IPS-NIHi11 (cell line): ENCODE data around the gene CRCP.
"Not testable (repeated sequence)": the region's sequence is repeated elsewhere in the genome, so short reads cannot be mapped to it uniquely, and the experiment has no call there.

ENCODE experiments used
- DNase-seq: peaks from one replicate; pipeline ENCODE4 v3.0.0; 2012; ENCODE audit warnings: mixed read lengths, low spot score

CRCP gene

DNA sequence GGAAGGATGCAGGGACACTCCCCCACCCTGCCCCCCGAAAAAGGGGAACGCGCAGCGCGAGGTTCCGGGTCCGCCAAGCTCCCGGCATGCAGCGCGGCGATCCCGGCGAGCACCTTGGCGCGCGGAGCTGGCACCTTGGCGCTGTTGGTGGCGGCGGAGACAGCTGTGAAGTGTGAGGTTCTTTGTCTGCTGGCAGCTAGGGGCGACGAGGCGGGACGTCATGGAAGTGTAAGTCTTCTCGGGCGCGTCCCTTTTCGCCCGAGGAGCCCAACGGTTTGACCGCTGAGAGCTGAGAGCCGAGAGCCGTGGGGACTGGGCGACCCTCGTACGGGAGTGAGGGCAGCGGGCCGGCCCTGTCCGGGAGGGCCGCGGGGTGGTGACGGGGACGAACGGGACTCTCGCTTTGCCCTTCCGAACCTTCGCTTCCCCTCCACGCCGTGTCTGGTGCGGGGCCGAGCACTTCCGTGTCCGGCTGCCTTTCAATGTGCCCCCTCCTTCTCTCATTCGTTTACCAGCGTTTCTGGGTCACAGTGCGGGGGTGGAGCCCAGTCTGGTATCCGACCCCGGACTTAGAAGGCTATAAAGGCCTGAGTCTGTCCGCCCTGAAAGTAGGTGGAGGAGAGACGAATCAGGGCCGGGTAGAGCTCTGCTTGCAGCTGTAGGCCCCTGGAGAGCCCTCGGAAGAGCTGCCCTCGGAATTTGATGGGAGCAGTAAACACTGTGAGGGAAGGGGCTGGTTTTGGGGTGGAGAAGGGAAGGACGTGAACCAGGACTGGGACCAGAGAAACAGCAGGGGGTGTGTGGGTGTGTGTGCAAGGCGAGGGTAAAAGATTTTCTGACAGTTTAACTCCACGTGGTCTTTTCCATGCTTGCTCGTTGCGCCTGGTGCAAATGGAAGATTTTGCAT, at the start of gene CRCP:
TSS of gene CRCP (plus strand) at position 105 of the 907 bp plus-strand sequence. CDS start at position 221, 116 bp downstream.
- peak; percentile 92 for DNase-seq

DNA sequence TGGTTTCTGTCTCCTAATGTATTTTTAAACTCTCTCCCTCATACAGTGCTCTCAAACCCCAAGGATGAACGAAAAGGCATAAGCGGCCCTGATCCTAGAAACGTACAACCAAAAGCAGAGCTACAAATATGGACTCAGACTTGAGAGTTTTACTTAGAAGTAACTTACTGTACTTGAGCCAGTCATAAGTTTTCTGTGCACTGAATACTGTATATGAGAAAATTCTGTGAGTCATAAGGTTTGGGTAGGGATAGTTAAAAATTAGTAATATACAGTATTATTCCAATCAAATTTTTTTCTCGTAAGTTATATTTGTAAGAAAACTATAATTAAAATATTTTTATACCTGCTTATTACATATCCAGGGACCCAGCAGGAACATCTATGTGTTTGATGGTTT, 44.9 kb upstream of the CRCP start:
- no peak for DNase-seq

DNA sequence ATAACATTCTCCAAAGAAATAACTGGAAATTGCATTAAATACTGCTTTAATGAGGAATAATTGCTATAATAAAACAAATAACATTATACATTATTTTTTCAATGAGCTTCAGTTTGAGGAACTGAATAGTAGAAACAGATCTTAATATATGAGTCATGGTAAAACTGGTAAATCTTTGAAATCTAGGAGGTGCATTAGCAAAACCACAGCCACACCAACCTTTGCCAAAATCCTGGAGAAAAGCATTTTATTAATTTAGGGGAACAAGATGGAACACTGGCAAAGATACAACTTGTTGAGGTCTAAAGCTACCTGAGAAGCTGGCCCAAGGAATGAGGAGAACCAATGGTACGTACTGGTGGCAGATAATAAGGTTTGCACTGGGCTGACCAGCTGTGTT, 44.4 kb upstream of the CRCP start:
- no peak for DNase-seq

DNA sequence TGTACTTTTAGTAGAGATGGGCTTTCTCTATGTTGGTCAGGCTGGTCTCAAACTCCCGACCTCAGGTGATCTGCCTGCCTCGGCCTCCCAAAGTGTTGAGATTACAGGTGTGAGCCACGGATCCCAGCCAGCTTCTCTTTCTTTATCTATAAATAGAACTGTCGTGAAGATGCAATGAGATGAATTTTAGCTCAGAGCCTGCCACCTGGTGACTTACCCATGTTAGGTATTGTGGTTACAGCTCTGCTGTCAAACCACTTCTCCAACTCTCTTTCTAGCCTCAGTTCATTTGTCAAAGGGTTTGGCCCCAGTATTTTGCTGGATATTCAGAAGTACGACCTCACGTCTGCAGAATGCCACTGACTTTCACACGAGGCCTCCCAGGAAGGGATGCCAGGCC, 42.4 kb upstream of the CRCP start:
- DNase-seq: not testable (repeated sequence)

DNA sequence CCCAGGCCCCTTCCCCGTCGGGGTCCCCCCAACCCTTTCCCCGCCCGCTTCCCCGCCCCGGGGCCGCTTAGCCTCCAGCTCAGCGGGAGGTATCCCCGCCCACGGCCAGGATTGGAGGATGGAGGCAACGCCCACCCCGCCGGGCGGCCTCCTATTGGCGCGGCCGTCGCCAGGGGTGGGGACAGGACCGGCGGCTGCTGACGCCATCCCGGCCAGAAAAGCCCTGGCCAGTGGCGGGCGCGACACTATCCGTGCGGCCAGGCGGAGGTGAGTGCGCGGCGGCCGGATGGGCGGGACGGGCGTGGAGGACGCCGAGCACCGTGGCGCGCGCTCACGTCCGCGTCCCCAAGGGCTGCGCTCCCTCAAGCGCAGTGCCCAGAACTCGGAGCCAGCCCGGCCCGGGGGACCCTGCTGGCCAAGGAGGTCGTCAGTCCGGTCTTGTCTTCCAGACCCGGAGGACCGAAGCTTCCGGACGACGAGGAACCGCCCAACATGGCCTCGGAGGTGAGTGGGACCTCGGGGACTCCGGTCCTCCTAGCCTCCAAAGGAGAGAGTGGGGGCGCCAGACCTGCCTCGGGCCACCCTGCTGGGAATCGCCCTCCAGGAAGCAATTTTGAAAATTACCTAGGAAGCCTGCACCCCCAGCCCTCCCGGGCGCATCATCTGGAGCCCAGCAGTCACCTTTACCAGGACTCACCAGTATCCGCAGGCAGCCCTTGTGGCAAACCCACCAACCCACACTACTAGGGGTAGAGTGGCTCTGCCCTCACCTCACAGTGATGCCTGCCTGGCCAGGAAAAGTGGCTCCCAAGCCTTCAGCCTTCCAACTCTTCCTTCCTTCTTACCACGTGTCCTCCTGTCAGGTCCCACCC, 38.8 kb upstream of the CRCP start, which contains the start of gene ASL:
TSS of gene ASL (plus strand) at position 230 of the 872 bp plus-strand sequence. CDS start at position 493, 263 bp downstream.
- DNase-seq: peak; percentile 100

DNA sequence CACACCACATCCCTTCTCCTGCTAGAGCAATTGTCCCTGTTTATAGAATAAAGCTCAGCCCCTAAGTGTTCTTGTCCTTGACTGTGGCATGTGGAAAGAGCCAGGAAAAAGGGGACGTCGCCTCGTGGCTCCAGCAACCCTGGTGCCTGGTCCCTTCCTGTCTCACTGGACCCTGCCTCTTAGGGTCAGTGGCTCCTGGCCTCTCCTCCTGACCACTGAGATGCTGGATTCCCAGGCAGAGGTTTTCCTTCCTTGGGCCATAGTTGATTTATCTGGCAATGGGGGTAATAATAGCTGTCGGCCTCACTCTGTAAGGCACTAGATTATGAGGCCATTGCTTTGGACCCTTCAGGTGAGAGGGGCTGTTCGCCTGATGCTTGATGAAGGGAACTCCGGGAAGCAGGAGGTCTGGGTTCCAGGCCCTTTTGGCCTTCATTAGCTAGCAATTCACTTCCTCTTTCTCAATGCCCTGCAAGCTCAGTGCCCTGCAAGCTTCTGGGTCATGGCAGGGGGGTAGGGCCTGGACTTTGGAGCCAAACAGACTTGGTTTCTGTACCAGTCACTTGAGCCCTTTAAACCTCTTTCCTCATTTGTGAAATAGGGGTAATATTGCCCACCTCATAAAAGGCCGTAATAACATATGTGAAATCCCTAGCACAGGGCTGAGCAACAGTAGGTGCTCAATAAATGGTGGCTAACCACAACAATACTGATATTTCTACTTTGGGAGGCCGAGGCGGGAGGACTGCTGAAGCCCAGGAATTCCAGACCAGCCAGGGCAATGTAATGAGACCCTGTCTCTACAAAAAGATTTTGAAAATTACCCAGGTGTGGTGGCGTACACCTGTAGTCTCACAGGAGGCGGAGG, 38.0 kb upstream of the CRCP start:
- no peak for DNase-seq

DNA sequence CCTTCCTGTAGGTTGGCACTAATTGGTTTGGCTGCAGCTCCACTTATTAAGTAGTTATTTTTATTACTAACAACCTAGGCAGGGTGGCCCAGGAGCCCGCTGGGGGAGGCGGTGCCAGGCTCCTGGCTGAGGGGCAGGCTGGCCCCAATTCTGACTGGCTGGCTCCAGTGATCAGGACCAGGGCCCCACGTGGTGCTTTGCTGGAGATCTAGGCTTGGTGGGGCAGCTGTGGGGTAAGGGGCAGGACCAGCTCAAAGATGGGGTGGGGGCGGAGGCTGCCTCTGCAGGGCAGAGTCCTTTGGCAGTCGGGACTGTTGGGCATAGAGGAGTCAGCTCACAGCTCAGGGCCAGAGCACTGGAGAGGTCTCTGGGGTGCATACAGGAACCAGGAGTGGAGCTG, 36.6 kb upstream of the CRCP start:
- DNase-seq: no peak

DNA sequence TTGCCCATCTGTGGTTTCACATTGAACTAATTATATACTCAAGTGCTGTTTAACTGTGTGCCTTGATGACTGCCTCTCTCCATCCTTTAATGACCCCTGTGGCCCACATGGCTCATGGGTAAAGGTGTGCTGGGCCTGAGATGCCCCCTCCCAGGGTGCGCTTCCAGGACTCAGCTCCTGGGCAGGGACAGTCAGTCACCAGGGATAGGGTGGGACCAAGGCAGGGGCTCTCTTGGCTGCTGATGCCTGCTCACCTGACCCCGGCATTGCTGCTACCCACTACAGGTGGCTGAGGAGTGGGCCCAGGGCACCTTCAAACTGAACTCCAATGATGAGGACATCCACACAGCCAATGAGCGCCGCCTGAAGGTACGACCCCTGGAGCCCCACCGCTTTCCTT, 32.6 kb upstream of the CRCP start:
- no peak for DNase-seq

DNA sequence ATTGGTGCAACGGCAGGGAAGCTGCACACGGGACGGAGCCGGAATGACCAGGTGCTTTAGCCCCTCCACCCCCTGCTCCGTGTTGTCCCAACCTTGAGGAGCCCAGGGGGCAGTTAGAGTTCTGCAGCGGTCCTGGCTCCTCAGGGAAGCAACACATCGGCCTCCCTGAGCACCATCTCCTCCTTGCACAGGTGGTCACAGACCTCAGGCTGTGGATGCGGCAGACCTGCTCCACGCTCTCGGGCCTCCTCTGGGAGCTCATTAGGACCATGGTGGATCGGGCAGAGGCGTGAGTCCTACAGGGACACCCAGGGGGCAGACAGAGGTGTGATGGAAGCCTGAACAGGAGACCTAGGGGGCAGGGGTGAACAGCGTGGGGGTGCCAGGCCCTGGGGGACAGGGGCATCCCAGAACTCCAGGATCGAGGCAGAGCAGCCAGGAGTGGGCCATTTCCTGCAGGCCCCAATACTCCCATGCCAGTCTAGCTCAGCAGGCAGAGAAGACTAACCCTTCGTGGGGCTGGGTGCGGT, 31.7 kb upstream of the CRCP start:
- no peak for DNase-seq

DNA sequence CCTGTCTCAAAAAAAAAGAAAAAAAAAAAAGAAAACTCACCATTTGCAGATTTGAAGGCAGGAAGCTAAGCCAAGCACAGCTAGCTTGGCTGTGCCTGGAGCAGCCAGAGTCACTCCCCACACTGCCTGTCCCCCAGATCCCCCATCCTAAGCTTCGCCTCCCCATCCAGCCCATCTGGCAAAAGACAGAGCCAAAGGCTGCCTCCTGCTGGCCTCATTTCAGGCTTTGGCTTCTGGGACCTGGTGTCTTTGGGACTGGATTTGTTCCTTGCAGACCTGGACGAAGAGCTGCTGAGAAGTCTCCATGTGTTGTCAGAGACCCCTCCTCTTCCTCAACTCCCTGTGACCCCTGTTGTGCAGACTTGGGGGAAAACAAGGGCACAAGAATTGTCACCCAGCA, 31.0 kb upstream of the CRCP start:
- DNase-seq: no peak

DNA sequence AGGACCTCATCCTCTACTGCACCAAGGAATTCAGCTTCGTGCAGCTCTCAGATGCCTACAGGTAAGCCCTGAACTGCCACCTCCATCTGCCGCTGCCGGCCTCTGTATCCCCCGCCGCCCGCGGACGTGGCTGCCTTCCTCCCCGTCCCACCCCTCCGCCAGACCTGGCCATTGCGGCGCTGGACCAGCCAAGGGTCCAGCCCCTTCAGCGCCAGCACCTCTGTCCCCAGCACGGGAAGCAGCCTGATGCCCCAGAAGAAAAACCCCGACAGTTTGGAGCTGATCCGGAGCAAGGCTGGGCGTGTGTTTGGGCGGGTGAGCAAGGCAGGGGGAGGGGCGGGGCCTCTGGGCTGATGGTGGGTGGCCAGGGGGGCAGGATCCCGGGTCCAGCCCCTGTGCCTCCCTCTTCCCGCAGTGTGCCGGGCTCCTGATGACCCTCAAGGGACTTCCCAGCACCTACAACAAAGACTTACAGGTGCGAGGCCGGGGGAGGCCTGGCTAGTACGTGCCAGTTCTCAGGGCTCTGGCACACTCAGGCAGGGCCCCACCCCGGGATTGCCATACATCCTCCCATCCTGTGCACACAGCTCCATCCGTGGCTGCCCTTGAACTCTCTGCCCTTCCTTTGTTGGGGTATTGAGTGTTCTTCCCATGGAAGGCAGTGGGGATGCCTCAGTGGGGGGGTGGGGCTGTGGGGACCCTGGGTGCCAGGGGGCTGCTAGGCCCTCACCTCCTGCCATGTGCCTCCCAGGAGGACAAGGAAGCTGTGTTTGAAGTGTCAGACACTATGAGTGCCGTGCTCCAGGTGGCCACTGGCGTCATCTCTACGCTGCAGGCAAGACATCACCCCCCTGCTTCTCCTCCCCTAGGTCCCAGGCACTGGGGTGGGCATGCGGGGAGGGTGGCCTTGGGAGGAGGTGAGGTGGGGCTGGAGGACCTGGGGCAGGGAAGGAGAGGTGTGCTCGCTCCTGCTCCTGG, 25.5 kb upstream of the CRCP start:
- no peak for DNase-seq

DNA sequence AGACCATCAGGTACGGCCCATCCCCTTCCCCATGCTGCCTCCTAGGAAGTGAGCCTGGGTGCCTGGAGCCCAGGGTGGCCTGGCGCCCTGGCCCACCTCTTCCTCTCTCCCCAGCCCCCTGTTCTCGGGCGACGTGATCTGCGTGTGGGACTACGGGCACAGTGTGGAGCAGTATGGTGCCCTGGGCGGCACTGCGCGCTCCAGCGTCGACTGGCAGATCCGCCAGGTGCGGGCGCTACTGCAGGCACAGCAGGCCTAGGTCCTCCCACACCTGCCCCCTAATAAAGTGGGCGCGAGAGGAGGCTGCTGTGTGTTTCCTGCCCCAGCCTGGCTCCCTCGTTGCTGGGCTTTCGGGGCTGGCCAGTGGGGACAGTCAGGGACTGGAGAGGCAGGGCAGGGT, 22.0 kb upstream of the CRCP start:
- no peak for DNase-seq

DNA sequence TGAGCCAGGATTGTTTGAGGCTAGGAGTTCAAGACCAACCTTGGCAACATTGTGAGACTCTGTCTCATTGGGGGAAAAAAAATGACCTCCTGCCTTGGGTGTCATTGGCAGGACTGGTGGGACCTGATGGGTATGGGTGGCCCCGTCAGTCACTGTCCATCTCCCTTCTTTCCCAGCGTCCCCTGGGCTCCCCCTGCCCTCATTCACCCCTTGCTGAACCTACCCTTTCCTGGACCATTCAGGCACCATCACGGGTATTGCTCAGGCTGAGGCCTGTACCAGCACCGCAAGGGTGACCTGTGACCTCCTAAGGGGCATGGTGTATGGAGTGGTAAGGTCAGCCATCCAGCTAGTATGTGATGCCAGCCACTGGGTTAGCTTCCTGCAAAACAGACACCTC, 19.6 kb upstream of the CRCP start:
- DNase-seq: no peak

DNA sequence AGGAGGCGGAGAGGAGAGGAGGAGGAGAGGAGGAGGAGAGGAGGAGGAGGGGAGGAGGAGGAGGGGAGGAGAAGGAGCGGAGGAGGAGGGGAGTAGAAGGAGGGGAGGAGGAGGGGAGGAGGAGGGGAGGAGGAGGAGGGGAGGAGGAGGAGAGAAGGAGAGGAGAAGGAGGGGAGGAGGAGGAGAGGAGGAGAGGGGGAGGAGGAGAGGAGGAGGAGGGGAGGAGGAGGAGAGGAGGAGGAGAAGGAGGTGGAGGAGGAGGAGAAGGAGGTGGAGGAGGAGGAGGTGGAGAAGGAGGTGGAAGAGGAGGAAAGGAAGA, 15.5 kb upstream of the CRCP start:
- no peak for DNase-seq

DNA sequence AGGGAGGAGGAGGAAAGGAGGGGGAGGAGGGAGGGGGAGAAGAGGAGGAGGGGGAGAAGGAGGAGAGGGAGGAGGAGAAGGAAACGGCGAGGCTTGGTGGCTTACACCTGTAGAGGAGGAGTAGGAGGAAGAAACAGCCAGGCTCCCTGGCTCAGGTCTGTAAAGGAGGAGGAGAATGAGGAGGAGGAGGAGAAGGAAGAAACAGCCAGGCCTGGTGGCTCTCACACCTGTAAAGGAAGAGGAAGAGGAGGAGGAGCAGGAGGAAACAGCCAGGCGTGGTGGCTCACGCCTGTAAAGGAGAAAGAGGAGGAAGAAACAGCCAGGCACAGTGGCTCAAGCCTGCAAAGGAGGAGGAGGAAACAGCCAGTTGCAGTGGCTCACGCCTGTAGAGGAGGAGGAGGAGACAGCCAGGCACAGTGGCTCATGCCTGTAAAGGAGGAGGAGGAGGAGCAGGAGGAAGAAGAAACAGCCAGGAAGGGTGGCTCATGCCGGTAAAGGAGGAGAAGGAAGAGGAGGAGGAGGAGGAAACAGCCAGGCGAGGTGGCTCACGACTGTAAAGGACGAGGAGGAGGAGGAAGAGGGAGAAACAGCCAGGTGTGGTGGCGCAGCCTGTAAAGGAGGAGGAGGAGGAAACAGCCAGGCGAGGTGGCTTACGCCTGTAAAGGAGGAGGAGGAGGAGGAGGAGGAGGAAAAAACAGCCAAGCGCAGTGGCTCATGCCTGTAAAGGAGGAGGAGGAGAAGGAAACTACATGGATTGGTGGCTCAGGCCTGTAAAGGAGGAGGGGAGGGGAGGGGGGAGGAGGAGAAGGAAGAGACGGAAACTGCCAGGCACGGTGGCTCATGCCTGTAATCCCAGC, 14.9 kb upstream of the CRCP start:
- no peak for DNase-seq

DNA sequence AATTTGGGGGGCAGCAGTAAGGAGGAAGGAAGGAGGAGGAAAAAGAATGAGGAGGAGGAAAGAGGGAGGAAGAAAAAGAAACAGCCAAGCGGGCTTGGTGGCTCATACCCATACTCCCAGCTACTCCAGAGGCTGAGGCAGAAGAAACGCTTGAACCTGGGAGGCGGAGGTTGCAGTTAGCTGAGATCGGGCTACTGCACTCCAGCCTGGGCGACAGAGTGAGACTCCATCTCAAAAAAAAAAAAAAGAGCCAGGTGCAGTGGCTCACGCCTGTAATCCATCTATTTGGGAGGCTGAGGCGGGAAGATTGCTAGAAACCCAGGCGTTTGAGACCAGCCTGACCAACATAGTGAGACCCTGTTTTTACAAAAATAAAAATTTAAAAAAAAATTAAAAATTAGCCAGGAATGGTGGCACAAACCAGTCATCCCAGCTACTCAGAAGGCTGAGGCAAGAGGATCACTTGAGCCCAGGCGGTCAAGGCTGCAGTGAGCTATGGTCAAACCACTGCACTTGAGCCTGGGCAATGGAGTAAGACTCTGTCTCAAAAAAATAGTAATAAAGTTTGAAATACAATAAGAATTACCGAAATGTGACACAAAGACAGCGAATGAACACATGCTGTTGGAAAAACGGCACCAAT, 14.1 kb upstream of the CRCP start:
- DNase-seq: no peak

DNA sequence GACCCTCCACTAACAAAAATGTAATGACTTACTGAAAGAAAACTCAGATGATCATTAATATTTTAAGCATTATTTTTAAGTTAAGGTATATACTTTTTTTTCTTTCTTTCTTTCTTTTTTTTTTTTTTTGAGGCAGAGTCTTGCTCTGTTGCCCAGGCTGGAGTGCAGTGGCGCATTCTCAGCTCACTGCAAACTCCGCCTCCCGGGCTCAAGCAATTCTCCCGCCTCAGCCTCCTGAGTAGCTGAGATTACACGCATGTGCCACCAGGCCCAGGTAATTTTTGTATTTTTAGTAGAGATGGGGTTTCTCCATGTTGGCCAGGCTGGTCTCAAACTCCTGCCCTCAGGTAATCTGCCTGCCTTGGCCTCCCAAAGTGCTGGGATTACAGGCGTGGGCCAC, 12.5 kb upstream of the CRCP start:
- not testable (repeated sequence) for DNase-seq

DNA sequence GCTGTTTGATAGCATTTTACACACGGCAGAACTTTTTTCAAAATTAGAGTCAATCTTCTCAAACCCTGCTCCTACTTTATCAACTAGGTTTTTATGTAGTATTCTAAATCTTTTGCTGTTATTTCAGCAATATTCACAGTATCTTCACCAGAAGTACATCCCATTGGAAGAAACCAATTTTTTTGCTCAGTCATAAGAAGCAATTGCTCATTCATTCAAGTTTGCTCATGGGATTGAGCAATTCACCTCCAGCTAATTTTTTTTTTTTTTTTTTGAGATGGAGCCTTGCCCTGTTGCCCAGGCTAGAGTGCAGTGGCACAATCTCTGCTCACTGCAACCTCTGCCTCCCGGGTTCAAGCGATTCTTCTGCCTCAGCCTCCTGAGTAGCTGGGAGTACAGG, 10.7 kb upstream of the CRCP start:
- not testable (repeated sequence) for DNase-seq

DNA sequence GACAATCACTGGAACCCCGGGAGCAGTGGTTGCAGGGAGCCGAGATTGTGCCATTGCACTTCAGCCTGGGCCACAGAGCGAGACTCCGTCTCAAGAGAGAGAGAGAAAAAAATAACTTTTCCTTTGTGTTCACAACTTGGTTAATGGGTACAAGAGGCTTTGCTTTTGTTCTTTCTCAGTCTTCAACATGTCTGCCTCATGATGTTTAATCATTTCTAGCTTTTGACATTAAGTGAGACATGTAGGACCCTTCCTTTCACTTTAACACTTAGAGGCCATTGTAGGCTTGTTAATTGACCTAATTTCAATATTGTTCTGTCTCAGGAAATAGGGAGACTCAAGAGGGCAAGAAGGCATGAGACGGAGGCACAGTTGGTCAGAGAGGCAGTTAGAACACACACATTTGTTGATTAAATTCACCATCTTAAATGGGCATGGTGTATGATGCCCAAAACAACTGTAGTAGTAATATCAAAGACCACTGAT, 9.3 kb upstream of the CRCP start:
- DNase-seq: no peak
